Measurements from ENCODE around the gene RNF115.

Gene RNF115

GRCh38 chr1:145823565-145824498 is at the start of gene RNF115, which contains the start of gene POLR3C:
TSS of gene RNF115 (minus strand) at chr1:145824095. CDS start at chr1:145823873, 222 bp downstream.
TSS of gene POLR3C (plus strand) at chr1:145824200. CDS start at chr1:145825777, 1,577 bp downstream.
- TF ChIP-seq, protein P1, sequence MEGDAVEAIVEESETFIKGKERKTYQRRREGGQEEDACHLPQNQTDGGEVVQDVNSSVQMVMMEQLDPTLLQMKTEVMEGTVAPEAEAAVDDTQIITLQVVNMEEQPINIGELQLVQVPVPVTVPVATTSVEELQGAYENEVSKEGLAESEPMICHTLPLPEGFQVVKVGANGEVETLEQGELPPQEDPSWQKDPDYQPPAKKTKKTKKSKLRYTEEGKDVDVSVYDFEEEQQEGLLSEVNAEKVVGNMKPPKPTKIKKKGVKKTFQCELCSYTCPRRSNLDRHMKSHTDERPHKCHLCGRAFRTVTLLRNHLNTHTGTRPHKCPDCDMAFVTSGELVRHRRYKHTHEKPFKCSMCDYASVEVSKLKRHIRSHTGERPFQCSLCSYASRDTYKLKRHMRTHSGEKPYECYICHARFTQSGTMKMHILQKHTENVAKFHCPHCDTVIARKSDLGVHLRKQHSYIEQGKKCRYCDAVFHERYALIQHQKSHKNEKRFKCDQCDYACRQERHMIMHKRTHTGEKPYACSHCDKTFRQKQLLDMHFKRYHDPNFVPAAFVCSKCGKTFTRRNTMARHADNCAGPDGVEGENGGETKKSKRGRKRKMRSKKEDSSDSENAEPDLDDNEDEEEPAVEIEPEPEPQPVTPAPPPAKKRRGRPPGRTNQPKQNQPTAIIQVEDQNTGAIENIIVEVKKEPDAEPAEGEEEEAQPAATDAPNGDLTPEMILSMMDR (IDR thresholded peaks at IDR 0.05) = no peak

- TF ChIP-seq, protein P1 (IDR thresholded peaks at IDR 0.05) = no peak
Observed at GRCh38 chr1:145871994-145872924, 48.4 kb upstream of the RNF115 start.

DNA sequence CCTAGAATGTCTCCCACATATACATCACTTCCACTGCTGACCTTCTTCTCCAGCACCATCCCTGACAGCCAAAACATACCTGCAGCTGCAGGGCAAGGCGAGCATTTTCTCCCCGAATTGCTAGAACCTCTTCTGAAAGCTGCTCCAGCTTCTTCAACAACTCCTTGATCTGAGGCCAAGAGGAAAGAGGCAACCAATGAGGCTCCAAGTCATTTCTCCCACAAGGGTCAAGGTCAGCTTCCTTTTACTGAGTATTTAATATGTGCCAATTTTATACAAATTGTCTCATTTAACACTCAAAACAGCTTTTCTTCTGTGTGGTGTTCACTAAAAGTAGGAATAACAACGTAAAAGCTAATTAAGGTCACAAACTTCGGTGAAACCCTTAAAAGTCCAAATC is 44.3 kb upstream of the RNF115 start:
- TF ChIP-seq, protein P1 (IDR thresholded peaks at IDR 0.05) = no peak

GRCh38 chr1:145863282-145864018 is 39.6 kb upstream of the RNF115 start:
- TF ChIP-seq, protein P1 (IDR thresholded peaks at IDR 0.05) = no peak

GRCh38 chr1:145859491-145860023 is 35.7 kb upstream of the RNF115 start:
- TF ChIP-seq, protein P1 (IDR thresholded peaks at IDR 0.05) = no peak

DNA sequence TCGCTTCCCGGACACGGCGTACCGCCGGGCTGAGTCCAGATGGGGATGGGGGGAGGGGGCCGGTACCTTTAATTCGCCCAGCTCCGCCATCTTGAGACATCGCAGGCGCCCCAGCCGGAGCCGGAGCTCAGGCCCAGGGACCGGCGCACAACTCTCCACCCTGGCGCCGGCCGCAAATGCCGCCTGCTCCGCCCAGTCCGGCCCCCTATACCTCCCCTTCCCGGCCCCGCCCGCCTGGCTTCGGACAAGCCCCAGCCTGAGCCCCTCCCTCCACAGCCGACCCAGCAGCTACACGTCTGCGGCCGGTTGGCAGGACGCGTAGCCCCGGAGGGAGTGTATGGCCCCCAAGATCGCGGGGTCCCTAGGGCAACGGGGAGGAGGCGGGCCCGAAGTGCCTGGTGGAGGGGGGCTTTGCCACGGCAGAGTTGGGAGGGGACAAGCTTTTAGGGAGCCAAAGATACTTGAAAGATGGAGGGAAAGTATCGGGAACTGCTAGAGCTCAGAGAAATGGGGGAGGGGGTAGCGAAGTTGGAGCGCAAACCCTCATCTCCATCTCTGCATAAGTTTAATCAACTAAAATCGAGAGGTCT is 35.1 kb upstream of the RNF115 start, which contains the start of gene PIAS3:
TSS of gene PIAS3 (minus strand) at position 181 of the 590 bp plus-strand sequence. CDS start at position 90, 91 bp downstream.
- TF ChIP-seq, protein P1 (IDR thresholded peaks at IDR 0.05) = no peak
